IMR-90 (cell line): ENCODE results near the gene ZBTB44.

Source experiments
- BHLHE40 ChIP-seq: fragments of 150-350 bp; IDR thresholded peaks from 2 replicates; pipeline ENCODE4 v1.6.1; 2016; ENCODE audit warnings: mild to moderate bottlenecking, low read depth, low read length
- CEBPB ChIP-seq: IDR thresholded peaks from 2 replicates; pipeline ENCODE4 v1.6.1; 2012; ENCODE audit warnings: low read depth, low read length, improper control_type of control experiment
- CHD1 ChIP-seq: IDR thresholded peaks from 2 replicates; pipeline ENCODE4 v1.6.1; 2012; ENCODE audit warnings: low read depth, low read length, improper control_type of control experiment
- CTCF ChIP-seq: conservative IDR thresholded peaks from 2 replicates; pipeline ENCODE4 v1.5.1; 2012; ENCODE audit warnings: mild to moderate bottlenecking, low read depth, low read length, improper control_type of control experiment
- ELK1 ChIP-seq: fragments of 150-350 bp; IDR thresholded peaks from 2 replicates; pipeline ENCODE4 v1.6.1; 2016; ENCODE audit warnings: low read depth, mild to moderate bottlenecking, low read length, moderate library complexity, borderline replicate concordance
- MAFK ChIP-seq: IDR thresholded peaks from 2 replicates; pipeline ENCODE4 v1.6.1; 2012; ENCODE audit warnings: low read depth, low read length, improper control_type of control experiment
- MAZ ChIP-seq: IDR thresholded peaks from 2 replicates; pipeline ENCODE4 v1.6.1; 2012; ENCODE audit warnings: low read depth, mild to moderate bottlenecking, low read length, improper control_type of control experiment, moderate library complexity, borderline replicate concordance
- NFE2L2 ChIP-seq: fragments of 150-350 bp; IDR thresholded peaks from 2 replicates; pipeline ENCODE4 v1.6.1; 2016; ENCODE audit warnings: low read depth, mild to moderate bottlenecking, low read length
- POLR2A ChIP-seq: IDR thresholded peaks from 2 replicates; pipeline ENCODE4 v1.6.1; 2012; ENCODE audit warnings: mild to moderate bottlenecking, low read depth, low read length
- RAD21 ChIP-seq: IDR thresholded peaks from 2 replicates; pipeline ENCODE4 v1.6.1; 2012; ENCODE audit warnings: low read length, improper control_type of control experiment
- RCOR1 ChIP-seq: IDR thresholded peaks from 2 replicates; pipeline ENCODE4 v1.6.1; 2012; ENCODE audit warnings: mild to moderate bottlenecking, low read length, improper control_type of control experiment; ENCODE audit not compliant: insufficient replicate concordance
- RFX5 ChIP-seq: IDR thresholded peaks from 2 replicates; pipeline ENCODE4 v1.8.0; 2012; ENCODE audit warnings: low read depth, mild to moderate bottlenecking, low read length, moderate library complexity
- USF2 ChIP-seq: fragments of 150-350 bp; IDR thresholded peaks from 2 replicates; pipeline ENCODE4 v1.6.1; 2017; ENCODE audit warnings: mild to moderate bottlenecking, antibody characterized with exemption, low read length, low read depth

DNA sequence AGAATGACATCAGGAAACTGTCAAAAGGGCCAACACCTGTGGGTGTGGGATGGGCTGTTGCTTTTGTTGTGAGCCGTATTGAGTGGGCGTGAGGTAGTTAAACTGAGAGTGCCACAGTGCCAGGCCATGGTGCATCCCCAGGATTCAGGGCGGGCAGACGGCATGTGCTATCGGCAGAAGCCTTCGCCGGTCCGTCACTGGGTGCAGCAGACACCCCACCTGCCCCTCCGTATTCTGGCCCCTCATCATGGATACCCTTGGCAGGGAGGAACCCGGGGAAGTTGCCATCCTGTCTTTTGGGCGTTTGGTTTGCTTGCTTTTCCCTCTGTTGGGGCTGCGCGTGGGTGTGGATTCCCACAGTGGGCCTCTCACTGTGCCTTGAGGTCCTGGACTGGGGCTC lies 127.6 kb downstream of the ZBTB44 start:
- TF ChIP-seq POLR2A (no peak), CTCF (no peak), ELK1 (no peak), USF2 (no peak), MAZ (no peak), CEBPB (no peak), RCOR1 (no peak), NFE2L2 (no peak), CHD1 (no peak), RFX5 (no peak), MAFK (no peak), RAD21 (no peak), BHLHE40 (no peak)
